Measurements from ENCODE around the gene SNX25. TPM values are rescaled to one million over a fixed set of nuclear protein-coding genes. Genes with fewer than 3 reads are reported as not detected.

The SNX25 gene
- polyA plus RNA-seq, 1 donor from 2014 or later: 6.4 TPM

DNA sequence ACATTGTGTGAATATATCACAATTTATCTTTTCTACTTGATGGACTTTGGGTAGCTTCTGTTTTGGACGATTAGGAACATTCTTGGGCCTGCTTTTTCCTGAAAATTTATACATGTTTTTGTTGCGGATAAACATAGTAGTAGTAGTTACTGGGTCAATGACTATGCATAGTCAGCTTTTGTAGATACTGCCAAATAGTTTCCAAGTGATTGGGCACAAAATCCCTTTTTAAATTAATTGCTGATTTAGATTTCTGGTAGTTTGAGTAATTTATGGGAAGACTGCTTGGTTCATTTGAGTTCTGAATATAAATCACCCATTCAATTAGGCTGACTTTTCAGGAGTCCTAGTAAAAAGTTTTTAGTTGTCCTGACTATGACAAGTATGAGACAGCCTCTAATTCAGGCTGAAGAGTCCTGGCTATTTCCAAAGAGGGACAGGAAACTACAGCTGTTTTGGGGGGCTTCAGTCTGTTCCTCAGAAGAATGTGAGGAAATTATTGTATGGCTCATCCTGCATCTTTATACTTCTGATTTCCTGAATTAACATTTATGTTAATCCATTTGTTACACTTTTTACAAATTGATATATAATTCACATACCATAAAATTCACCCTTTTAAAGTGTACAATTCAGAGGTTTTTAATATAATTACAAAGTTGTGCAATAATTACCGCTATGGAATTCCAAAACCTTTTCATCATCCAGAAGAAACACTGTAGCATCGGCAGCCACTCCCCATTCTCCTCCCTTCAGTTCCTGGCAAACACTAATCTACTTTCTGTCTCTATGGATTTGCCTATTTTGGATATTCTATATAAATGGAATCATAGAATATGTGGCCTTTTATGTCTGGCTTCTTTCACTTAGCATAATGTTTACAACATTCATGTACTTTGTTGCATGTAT, 172.1 kb downstream of the SNX25 start:
- Histone ChIP-seq H3K27me3 (ENCODE audit: insufficient read depth, low read depth, low read length) (no peaks in the 10 kb centered on the region), H3K9ac (ENCODE audit: low read length) (no peak overlapping the region), H3K9me3 (ENCODE audit: low read length) (no peaks in the 10 kb centered on the region), H3K36me3 (ENCODE audit: insufficient read depth, low read length) (no peaks in the 10 kb centered on the region), H3K79me2 (replicated peaks; ENCODE audit: insufficient read depth, low read length) (no peaks in the 10 kb centered on the region), H2AFZ (ENCODE audit: low read depth, low read length) (no peak overlapping the region), H4K20me1 (ENCODE audit: insufficient read depth) (no peaks in the 10 kb centered on the region), H3K27ac (ENCODE audit: low read length) (no peak overlapping the region), H3F3A (ENCODE audit: insufficient read depth, low read length, poor library complexity, severe bottlenecking) (no peaks in the 10 kb centered on the region), H3K4me3 (ENCODE audit: low read length) (no peak overlapping the region), H3K9me2 (ENCODE audit: insufficient read depth, low read length) (no peaks in the 10 kb centered on the region), H3K4me2 (ENCODE audit: low read length) (no peak overlapping the region)
- TF ChIP-seq MXI1 (conservative IDR thresholded peaks at IDR 0.05; ENCODE audit: poor library complexity, severe bottlenecking) (no peak), SMC3 (conservative IDR thresholded peaks at IDR 0.05; ENCODE audit: poor library complexity) (no peak), RAD21 (conservative IDR thresholded peaks at IDR 0.05) (no peak), TAF1 (IDR thresholded peaks at IDR 0.05; ENCODE audit: low read depth) (no peak), EP300 (conservative IDR thresholded peaks at IDR 0.05; ENCODE audit: poor library complexity, severe bottlenecking) (no peak), EZH2 (IDR thresholded peaks at IDR 0.05; ENCODE audit: borderline replicate concordance, insufficient read depth, low read length, poor library complexity, severe bottlenecking) (no peak), POLR2AphosphoS5 (IDR thresholded peaks at IDR 0.05) (no peak)
- TF ChIP-seq, protein P1, sequence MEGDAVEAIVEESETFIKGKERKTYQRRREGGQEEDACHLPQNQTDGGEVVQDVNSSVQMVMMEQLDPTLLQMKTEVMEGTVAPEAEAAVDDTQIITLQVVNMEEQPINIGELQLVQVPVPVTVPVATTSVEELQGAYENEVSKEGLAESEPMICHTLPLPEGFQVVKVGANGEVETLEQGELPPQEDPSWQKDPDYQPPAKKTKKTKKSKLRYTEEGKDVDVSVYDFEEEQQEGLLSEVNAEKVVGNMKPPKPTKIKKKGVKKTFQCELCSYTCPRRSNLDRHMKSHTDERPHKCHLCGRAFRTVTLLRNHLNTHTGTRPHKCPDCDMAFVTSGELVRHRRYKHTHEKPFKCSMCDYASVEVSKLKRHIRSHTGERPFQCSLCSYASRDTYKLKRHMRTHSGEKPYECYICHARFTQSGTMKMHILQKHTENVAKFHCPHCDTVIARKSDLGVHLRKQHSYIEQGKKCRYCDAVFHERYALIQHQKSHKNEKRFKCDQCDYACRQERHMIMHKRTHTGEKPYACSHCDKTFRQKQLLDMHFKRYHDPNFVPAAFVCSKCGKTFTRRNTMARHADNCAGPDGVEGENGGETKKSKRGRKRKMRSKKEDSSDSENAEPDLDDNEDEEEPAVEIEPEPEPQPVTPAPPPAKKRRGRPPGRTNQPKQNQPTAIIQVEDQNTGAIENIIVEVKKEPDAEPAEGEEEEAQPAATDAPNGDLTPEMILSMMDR (IDR thresholded peaks at IDR 0.05; ENCODE audit: poor library complexity, severe bottlenecking): no peak
- TF ChIP-seq, protein P2, sequence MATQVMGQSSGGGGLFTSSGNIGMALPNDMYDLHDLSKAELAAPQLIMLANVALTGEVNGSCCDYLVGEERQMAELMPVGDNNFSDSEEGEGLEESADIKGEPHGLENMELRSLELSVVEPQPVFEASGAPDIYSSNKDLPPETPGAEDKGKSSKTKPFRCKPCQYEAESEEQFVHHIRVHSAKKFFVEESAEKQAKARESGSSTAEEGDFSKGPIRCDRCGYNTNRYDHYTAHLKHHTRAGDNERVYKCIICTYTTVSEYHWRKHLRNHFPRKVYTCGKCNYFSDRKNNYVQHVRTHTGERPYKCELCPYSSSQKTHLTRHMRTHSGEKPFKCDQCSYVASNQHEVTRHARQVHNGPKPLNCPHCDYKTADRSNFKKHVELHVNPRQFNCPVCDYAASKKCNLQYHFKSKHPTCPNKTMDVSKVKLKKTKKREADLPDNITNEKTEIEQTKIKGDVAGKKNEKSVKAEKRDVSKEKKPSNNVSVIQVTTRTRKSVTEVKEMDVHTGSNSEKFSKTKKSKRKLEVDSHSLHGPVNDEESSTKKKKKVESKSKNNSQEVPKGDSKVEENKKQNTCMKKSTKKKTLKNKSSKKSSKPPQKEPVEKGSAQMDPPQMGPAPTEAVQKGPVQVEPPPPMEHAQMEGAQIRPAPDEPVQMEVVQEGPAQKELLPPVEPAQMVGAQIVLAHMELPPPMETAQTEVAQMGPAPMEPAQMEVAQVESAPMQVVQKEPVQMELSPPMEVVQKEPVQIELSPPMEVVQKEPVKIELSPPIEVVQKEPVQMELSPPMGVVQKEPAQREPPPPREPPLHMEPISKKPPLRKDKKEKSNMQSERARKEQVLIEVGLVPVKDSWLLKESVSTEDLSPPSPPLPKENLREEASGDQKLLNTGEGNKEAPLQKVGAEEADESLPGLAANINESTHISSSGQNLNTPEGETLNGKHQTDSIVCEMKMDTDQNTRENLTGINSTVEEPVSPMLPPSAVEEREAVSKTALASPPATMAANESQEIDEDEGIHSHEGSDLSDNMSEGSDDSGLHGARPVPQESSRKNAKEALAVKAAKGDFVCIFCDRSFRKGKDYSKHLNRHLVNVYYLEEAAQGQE (IDR thresholded peaks at IDR 0.05; ENCODE audit: borderline replicate concordance): no peak

DNA sequence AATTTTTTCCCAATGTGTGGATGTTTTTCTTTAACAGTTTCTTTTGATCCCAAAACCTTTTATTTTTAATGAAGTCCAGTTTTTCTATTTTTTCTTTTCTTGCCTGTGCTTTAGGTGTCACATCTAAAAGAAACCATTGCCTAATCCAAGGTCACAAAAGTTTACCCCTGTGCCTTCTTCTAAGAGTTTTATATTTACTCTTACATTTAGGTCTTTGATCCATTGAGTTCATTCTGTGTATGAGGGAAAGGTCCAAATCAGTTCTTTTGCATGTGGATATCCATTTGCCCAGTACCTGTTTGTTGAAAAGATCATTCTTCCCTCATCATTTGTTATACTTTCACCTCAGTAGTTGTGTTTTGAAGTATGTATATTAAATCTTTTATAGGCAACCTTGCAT, 173.4 kb downstream of the SNX25 start:
- no peaks in the 10 kb centered on the region for H3K9me3 ChIP-seq (ENCODE audit: low read length)
- H3K79me2 ChIP-seq (replicated peaks; ENCODE audit: insufficient read depth, low read length): no peaks in the 10 kb centered on the region
- no peaks in the 10 kb centered on the region for H4K20me1 ChIP-seq (ENCODE audit: insufficient read depth)
- H3K9ac ChIP-seq (ENCODE audit: low read length): no peak overlapping the region
- no peak overlapping the region for H2AFZ ChIP-seq (ENCODE audit: low read depth, low read length)
- no peak overlapping the region for H3K27ac ChIP-seq (ENCODE audit: low read length)
- no peaks in the 10 kb centered on the region for H3F3A ChIP-seq (ENCODE audit: insufficient read depth, low read length, poor library complexity, severe bottlenecking)
- no peaks in the 10 kb centered on the region for H3K36me3 ChIP-seq (ENCODE audit: insufficient read depth, low read length)
- TF ChIP-seq, protein P2 (IDR thresholded peaks at IDR 0.05; ENCODE audit: borderline replicate concordance): no peak
- no peak for TF ChIP-seq RAD21 (conservative IDR thresholded peaks at IDR 0.05)
- TF ChIP-seq SMC3 (conservative IDR thresholded peaks at IDR 0.05; ENCODE audit: poor library complexity): no peak
- no peak for TF ChIP-seq EZH2 (IDR thresholded peaks at IDR 0.05; ENCODE audit: borderline replicate concordance, insufficient read depth, low read length, poor library complexity, severe bottlenecking)
- TF ChIP-seq, protein P1 (IDR thresholded peaks at IDR 0.05; ENCODE audit: poor library complexity, severe bottlenecking): no peak
- TF ChIP-seq POLR2AphosphoS5 (IDR thresholded peaks at IDR 0.05): no peak
- TF ChIP-seq TAF1 (IDR thresholded peaks at IDR 0.05; ENCODE audit: low read depth): no peak
- no peak for TF ChIP-seq EP300 (conservative IDR thresholded peaks at IDR 0.05; ENCODE audit: poor library complexity, severe bottlenecking)
- TF ChIP-seq MXI1 (conservative IDR thresholded peaks at IDR 0.05; ENCODE audit: poor library complexity, severe bottlenecking): no peak
- H3K4me2 ChIP-seq (ENCODE audit: low read length): no peak overlapping the region
- H3K27me3 ChIP-seq (ENCODE audit: insufficient read depth, low read depth, low read length): no peaks in the 10 kb centered on the region
- no peak overlapping the region for H3K4me3 ChIP-seq (ENCODE audit: low read length)
- H3K9me2 ChIP-seq (ENCODE audit: insufficient read depth, low read length): no peaks in the 10 kb centered on the region

All from neural cell (in vitro differentiated cells).